Neural cell (in vitro differentiated cells): ENCODE data around the gene ADISSP.

Source experiments
- CTCF ChIP-seq: fragments of 450-650 bp; IDR thresholded peaks from 2 replicates; pipeline ENCODE4 v1.5.1; 2014; ENCODE audit warnings: antibody characterized with exemption, mild to moderate bottlenecking, moderate library complexity; ENCODE audit not compliant: poor library complexity, severe bottlenecking
- EP300 ChIP-seq: fragments of 450-650 bp; conservative IDR thresholded peaks from 2 replicates; pipeline ENCODE4 v1.6.1; 2014; ENCODE audit warnings: antibody characterized with exemption, mild to moderate bottlenecking, moderate library complexity; ENCODE audit not compliant: poor library complexity, severe bottlenecking
- MXI1 ChIP-seq: fragments of 450-650 bp; conservative IDR thresholded peaks from 2 replicates; pipeline ENCODE4 v1.6.1; 2014; ENCODE audit warnings: antibody characterized with exemption, mild to moderate bottlenecking; ENCODE audit not compliant: poor library complexity, severe bottlenecking
- RAD21 ChIP-seq: fragments of 450-650 bp; conservative IDR thresholded peaks from 2 replicates; pipeline ENCODE4 v1.6.1; 2014; ENCODE audit warnings: antibody characterized with exemption, mild to moderate bottlenecking, moderate library complexity
- SMC3 ChIP-seq: fragments of 450-650 bp; conservative IDR thresholded peaks from 2 replicates; pipeline ENCODE4 v1.6.1; 2014; ENCODE audit warnings: antibody characterized with exemption, mild to moderate bottlenecking, moderate library complexity; ENCODE audit not compliant: poor library complexity

DNA sequence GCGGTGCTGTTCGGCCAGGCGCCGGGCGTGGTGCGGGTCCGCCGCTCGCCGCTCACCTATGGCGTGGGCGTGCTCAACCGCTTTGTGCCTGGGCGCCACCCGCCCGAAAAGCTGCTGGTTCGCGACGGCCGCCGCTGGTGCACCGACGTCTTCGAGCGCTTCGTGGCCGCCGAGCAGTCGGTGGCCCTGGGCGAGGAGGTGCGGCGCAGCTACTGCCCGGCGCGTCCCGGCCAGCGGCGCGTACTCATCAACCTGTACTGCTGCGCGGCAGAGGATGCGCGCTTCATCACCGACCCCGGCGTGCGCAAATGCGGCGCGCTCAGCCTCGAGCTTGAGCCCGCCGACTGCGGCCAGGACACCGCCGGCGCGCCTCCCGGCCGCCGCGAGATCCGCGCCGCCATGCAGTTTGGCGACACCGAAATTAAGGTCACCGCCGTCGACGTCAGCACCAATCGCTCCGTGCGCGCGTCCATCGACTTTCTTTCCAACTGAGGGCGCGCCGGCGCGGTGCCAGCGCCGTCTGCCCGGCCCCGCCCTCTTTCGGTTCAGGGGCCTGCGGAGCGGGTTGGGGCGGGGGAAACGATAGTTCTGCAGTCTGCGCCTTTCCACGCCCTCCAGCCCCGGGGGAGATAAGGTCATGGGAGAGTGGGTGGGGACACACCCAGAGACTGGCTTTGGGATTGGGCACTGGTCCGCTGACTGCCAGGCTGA is 15.7 kb downstream of the ADISSP start:
- TF ChIP-seq EP300: no peak
- TF ChIP-seq MXI1: no peak
- no peak for TF ChIP-seq RAD21
- no peak for TF ChIP-seq CTCF
- no peak for TF ChIP-seq SMC3
